Skin epidermis (tissue), 12 donors: ENCODE results near the gene DSC1.
"Not testable (repeated sequence)": the region's sequence is repeated elsewhere in the genome, so short reads cannot be mapped to it uniquely, and the experiment has no call there.

ENCODE experiments used
- H3K27ac ChIP-seq, 21 experiments: fragments of 200-600 bp; sonication (generic) in 11 of 21; one replicate each; pipeline ENCODE4 v1.5.0; 2020; ENCODE audit warnings: mild to moderate bottlenecking in 3 of 21, inconsistent platforms in 2 of 21, moderate library complexity in 2 of 21
- H3K4me3 ChIP-seq, 7 experiments: fragments of 200-600 bp; sonication (generic) in 2 of 7; one replicate each; pipeline ENCODE4 v1.5.0; 2020; ENCODE audit warnings: inconsistent platforms in 2 of 7, mild to moderate bottlenecking in 2 of 7, moderate library complexity in 1 of 7

The DSC1 gene

GRCh38 chr18:31185186-31185950, 22.7 kb upstream of the DSC1 start:
- Histone ChIP-seq H3K4me3 (no peak overlapping the region), H3K27ac (no peak overlapping the region)

GRCh38 chr18:31183302-31183701, 20.6 kb upstream of the DSC1 start:
- no peak overlapping the region for H3K27ac ChIP-seq

GRCh38 chr18:31177369-31177768, 14.7 kb upstream of the DSC1 start:
- not testable (repeated sequence) for H3K4me3 ChIP-seq, H3K27ac ChIP-seq

More at GRCh38 chr18:31183302-31183701, 20.6 kb upstream of the DSC1 start:
- H3K4me3 ChIP-seq, result no peak overlapping the region

- H3K27ac ChIP-seq, result no peak overlapping the region
- no peak overlapping the region for H3K4me3 ChIP-seq
These were observed 13.9 kb upstream of the DSC1 start for GRCh38 chr18:31176531-31176930.

- H3K4me3 ChIP-seq, result no peak overlapping the region
- H3K27ac ChIP-seq, result no peak overlapping the region
These were observed 8.6 kb upstream of the DSC1 start for GRCh38 chr18:31171144-31171839.

GRCh38 chr18:31170335-31170734, 7.7 kb upstream of the DSC1 start:
- H3K27ac ChIP-seq, result no peak overlapping the region
- no peak overlapping the region for H3K4me3 ChIP-seq

- H3K4me3 ChIP-seq, result peak overlapping the region in 6 of 7 experiments; percentile 8 to 36 (median 21)
- peak overlapping the region in 18 of 21 experiments; percentile 3 to 81 (median 65) for H3K27ac ChIP-seq
These were observed 250 bp downstream of the DSC1 start for GRCh38 chr18:31162419-31162793.

- H3K4me3 ChIP-seq, result peak overlapping the region in 6 of 7 experiments; percentile 8 to 36 (median 21)
These were observed 768 bp downstream of the DSC1 start for GRCh38 chr18:31161757-31162418.

GRCh38 chr18:31156821-31157763, 5.6 kb downstream of the DSC1 start:
- peak overlapping the region in 1 of 7 experiments; percentile 5 for H3K4me3 ChIP-seq
- H3K27ac ChIP-seq, result peak overlapping the region in 13 of 21 experiments; percentile 9 to 76 (median 46)

More at GRCh38 chr18:31161757-31162418, 768 bp downstream of the DSC1 start:
- H3K27ac ChIP-seq, result peak overlapping the region in 18 of 21 experiments; percentile 4 to 81 (median 65)

GRCh38 chr18:31155498-31155897, 7.2 kb downstream of the DSC1 start:
- Histone ChIP-seq H3K27ac (no peak overlapping the region), H3K4me3 (no peak overlapping the region)

GRCh38 chr18:31154181-31154580, 8.5 kb downstream of the DSC1 start:
- Histone ChIP-seq H3K4me3 (no peak overlapping the region), H3K27ac (no peak overlapping the region)

GRCh38 chr18:31149351-31149750, 13.3 kb downstream of the DSC1 start:
- Histone ChIP-seq H3K27ac (no peak overlapping the region), H3K4me3 (no peak overlapping the region)

- no peak overlapping the region for H3K4me3 ChIP-seq
- H3K27ac ChIP-seq, result no peak overlapping the region
These were observed 14.1 kb downstream of the DSC1 start for GRCh38 chr18:31148600-31148999.

- no peak overlapping the region for H3K4me3 ChIP-seq
- no peak overlapping the region for H3K27ac ChIP-seq
These were observed 15.8 kb downstream of the DSC1 start for GRCh38 chr18:31146809-31147208.

- H3K27ac ChIP-seq, result no peak overlapping the region
- H3K4me3 ChIP-seq, result no peak overlapping the region
These were observed 19.6 kb downstream of the DSC1 start for GRCh38 chr18:31143025-31143424.

- Histone ChIP-seq H3K27ac (no peak overlapping the region), H3K4me3 (no peak overlapping the region)
These were observed 23.9 kb downstream of the DSC1 start for GRCh38 chr18:31138709-31139108.

- Histone ChIP-seq H3K27ac (no peak overlapping the region), H3K4me3 (no peak overlapping the region)
These were observed 27.6 kb downstream of the DSC1 start for GRCh38 chr18:31134988-31135529.

- Histone ChIP-seq H3K27ac (no peak overlapping the region), H3K4me3 (no peak overlapping the region)
These were observed 33.1 kb downstream of the DSC1 start for GRCh38 chr18:31129398-31130115.

GRCh38 chr18:31125878-31126277, 36.8 kb downstream of the DSC1 start:
- no peak overlapping the region for H3K4me3 ChIP-seq
- no peak overlapping the region for H3K27ac ChIP-seq
